Measurements from ENCODE around the gene DOK1. TPM values are rescaled to one million over a fixed set of nuclear protein-coding genes. Genes with fewer than 3 reads are reported as not detected.

Gene DOK1
- total RNA-seq, 1 donor from 2014 or later: 37.2 TPM

- Mint-ChIP-seq H3K36me3 (ENCODE audit: low read depth) (no peaks in the 10 kb centered on the region), H3K4me1 (ENCODE audit: low read depth) (peaks cover 8% of the 10 kb centered on the region), H3K27ac (no peak overlapping the region), H3K9me3 (no peaks in the 10 kb centered on the region), H3K27me3 (ENCODE audit: insufficient read depth) (peaks cover 36% of the 10 kb centered on the region), H3K4me3 (no peak overlapping the region)
- intact Hi-C loops (cut with micrococcal nuclease): no loop called here
- no peak for DNase-seq (ENCODE audit: low spot score)
Measured at GRCh38 chr2:74544634-74545033, 9.9 kb upstream of the DOK1 start.

- Mint-ChIP-seq H3K36me3 (ENCODE audit: low read depth) (no peaks in the 10 kb centered on the region), H3K9me3 (no peaks in the 10 kb centered on the region), H3K27me3 (ENCODE audit: insufficient read depth) (peaks cover 40% of the 10 kb centered on the region), H3K27ac (no peak overlapping the region), H3K4me3 (no peak overlapping the region), H3K4me1 (ENCODE audit: low read depth) (peaks cover 15% of the 10 kb centered on the region)
- intact Hi-C loops (cut with micrococcal nuclease): no loop called here
- DNase-seq (ENCODE audit: low spot score): no peak
Measured at GRCh38 chr2:74546004-74546403, 8.5 kb upstream of the DOK1 start.

DNA sequence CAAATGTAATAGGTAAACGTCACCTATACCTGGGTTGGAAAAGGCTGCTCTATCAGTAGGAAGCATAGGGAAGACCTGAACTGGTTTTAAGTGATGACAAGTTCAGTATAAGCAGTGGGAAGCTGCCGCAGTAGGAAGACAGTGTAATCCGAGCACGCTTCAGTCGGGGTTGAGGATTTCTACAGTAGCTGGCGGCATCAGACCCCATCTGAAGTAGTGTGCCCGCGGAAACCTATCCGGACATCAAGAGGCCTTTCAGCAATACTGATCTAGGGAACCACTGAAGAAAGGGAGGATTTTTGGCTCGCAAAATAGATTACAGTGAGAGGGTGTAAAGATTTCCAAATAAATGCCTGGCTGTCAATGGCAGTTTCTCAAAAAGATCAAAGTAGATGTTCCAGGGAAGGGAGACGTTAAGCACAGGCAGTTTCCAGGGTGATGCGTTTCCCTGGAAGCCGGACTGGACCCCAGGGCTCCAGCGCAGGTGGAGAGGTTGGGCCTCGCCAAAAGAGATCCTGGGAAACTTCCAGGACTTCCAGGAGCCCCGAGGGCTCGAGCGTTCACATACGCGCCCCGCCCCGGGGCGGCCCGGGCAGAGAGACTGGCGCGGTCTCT is 6.1 kb upstream of the DOK1 start:
- Mint-ChIP-seq H3K4me1 (ENCODE audit: low read depth) (peaks cover 20% of the 10 kb centered on the region), H3K36me3 (ENCODE audit: low read depth) (no peaks in the 10 kb centered on the region), H3K4me3 (peak overlapping the region; percentile 76), H3K27ac (peak overlapping the region; percentile 62), H3K27me3 (ENCODE audit: insufficient read depth) (peaks cover 39% of the 10 kb centered on the region), H3K9me3 (no peaks in the 10 kb centered on the region)
- DNase-seq (ENCODE audit: low spot score): no peak
- intact Hi-C loops (cut with micrococcal nuclease): loop anchor here (1.0 kb wide), 1 partner anchor 17 kb away; no protein-coding TSS in a partner anchor

DNA sequence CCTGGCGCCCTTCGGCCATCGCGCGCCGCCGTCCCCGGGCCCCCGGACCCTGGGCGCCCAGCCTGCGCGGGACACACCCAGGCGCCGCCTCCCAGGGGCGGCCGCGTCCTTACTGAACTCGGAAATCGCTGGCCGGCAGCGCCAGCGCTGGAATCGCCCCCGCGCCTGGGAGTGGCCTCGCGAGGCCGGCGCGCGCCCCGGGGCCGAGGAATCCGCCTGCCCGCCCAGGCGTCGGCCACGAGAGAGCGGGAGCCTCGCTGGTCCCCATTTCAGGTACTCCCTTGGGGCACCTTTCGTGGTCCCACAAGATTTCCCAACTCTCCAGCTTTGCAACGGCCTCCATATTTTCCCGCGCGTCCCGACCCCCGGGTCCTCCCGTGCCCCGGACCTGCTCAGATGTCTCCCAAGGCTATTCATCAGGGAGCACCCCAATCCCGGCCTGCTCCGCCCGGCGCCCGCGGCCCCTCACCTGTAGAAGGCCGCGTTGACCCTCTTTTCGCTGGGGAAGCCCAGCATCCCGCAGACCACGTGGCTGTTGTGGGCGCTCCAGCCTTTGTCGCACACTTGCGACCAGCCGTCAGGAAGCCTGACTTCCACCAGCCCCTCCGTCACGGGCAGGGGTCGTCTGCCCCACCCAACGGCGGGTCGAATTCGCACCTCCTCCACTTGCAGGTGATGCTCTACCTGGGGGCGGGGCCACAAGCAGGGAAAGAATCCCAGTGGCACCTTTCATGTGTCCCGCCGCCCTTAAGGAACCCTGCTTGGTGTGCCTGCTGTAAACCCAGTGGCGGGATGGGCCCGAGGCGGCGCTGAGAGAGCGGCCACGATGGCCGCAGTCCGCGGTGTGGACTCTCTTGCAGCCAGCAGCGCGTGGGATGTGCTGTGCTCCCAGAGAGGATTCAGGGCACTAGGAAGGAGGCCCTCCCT is 5.4 kb upstream of the DOK1 start:
- intact Hi-C loops (cut with micrococcal nuclease): loop anchor here (1.0 kb wide), 1 partner anchor 18 kb away; no protein-coding TSS in a partner anchor
- Mint-ChIP-seq H3K36me3 (ENCODE audit: low read depth) (no peaks in the 10 kb centered on the region), H3K27ac (no peak overlapping the region), H3K4me3 (peak overlapping the region; percentile 78), H3K4me1 (ENCODE audit: low read depth) (peaks cover 20% of the 10 kb centered on the region), H3K9me3 (no peaks in the 10 kb centered on the region), H3K27me3 (ENCODE audit: insufficient read depth) (peaks cover 40% of the 10 kb centered on the region)
- peak; percentile 39 for DNase-seq (ENCODE audit: low spot score)

- Mint-ChIP-seq H3K9me3 (no peaks in the 10 kb centered on the region), H3K36me3 (ENCODE audit: low read depth) (no peaks in the 10 kb centered on the region), H3K4me1 (ENCODE audit: low read depth) (peaks cover 20% of the 10 kb centered on the region), H3K27me3 (ENCODE audit: insufficient read depth) (peaks cover 30% of the 10 kb centered on the region), H3K27ac (no peak overlapping the region), H3K4me3 (peak overlapping the region; percentile 65)
- intact Hi-C loops (cut with micrococcal nuclease): no loop called here
- DNase-seq (ENCODE audit: low spot score): no peak
Measured at GRCh38 chr2:74550231-74550630, 4.3 kb upstream of the DOK1 start.

DNA sequence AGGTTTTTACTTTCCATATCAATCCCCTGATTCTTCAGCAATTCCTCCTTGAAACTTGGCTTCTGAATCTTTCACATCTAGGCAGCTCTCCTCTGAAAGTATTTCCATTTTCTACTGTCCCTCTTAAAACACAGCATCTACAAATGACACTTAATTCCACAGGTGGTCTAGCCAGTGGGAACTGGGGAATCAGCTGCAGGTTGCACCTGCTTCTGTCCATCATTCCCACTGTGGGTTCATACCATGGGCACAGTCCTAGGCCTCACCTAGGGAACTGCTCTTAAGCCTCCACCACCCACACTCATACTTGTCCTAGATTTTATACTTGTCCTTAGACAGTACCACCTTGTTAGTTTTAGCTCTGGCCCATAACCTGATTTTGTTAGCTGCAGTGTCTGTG is 3.0 kb upstream of the DOK1 start:
- Mint-ChIP-seq H3K9me3 (no peaks in the 10 kb centered on the region), H3K27me3 (ENCODE audit: insufficient read depth) (peaks cover 22% of the 10 kb centered on the region), H3K4me1 (ENCODE audit: low read depth) (peaks cover 26% of the 10 kb centered on the region), H3K36me3 (ENCODE audit: low read depth) (peaks cover under 1% of the 10 kb centered on the region), H3K27ac (peak overlapping the region; percentile 1), H3K4me3 (peak overlapping the region; percentile 16)
- DNase-seq (ENCODE audit: low spot score): no peak
- intact Hi-C loops (cut with micrococcal nuclease): no loop called here

- intact Hi-C loops (cut with micrococcal nuclease): no loop called here
- peaks cover 21% of the 10 kb centered on the region for H3K27me3 Mint-ChIP-seq (ENCODE audit: insufficient read depth)
Measured at GRCh38 chr2:74551942-74552913, 2.3 kb upstream of the DOK1 start.

GRCh38 chr2:74552914-74553811 is 1.4 kb upstream of the DOK1 start:
- H3K9me3 Mint-ChIP-seq: no peaks in the 10 kb centered on the region
- peaks cover 34% of the 10 kb centered on the region for H3K4me1 Mint-ChIP-seq (ENCODE audit: low read depth)
- H3K4me3 Mint-ChIP-seq: peak overlapping the region; percentile 73
- H3K27me3 Mint-ChIP-seq (ENCODE audit: insufficient read depth): peaks cover 16% of the 10 kb centered on the region
- H3K27ac Mint-ChIP-seq: peak overlapping the region; percentile 79
- intact Hi-C loops (cut with micrococcal nuclease): no loop called here
- peaks cover 13% of the 10 kb centered on the region for H3K36me3 Mint-ChIP-seq (ENCODE audit: low read depth)
- no peak for DNase-seq (ENCODE audit: low spot score)

More at GRCh38 chr2:74551942-74552913, 2.3 kb upstream of the DOK1 start:
- no peak for DNase-seq (ENCODE audit: low spot score)
- H3K4me1 Mint-ChIP-seq (ENCODE audit: low read depth): peaks cover 33% of the 10 kb centered on the region
- H3K27ac Mint-ChIP-seq: peak overlapping the region; percentile 54
- H3K9me3 Mint-ChIP-seq: no peaks in the 10 kb centered on the region
- H3K4me3 Mint-ChIP-seq: peak overlapping the region; percentile 44
- peaks cover 8% of the 10 kb centered on the region for H3K36me3 Mint-ChIP-seq (ENCODE audit: low read depth)

GRCh38 chr2:74554820-74555531 is 456 bp downstream of the DOK1 start:
- H3K4me1 Mint-ChIP-seq (ENCODE audit: low read depth): peaks cover 32% of the 10 kb centered on the region
- intact Hi-C loops (cut with micrococcal nuclease): loop anchor here (1.0 kb wide), 8 partner anchors 11 to 818 kb away; partner anchors contain the start of genes PCGF1, SEMA4F, TPRKB and TTC31
- peaks cover 11% of the 10 kb centered on the region for H3K27me3 Mint-ChIP-seq (ENCODE audit: insufficient read depth)
- H3K27ac Mint-ChIP-seq: peak overlapping the region; percentile 96
- peak; percentile 39 for DNase-seq (ENCODE audit: low spot score)
- H3K4me3 Mint-ChIP-seq: peak overlapping the region; percentile 95
- H3K9me3 Mint-ChIP-seq: no peaks in the 10 kb centered on the region
- H3K36me3 Mint-ChIP-seq (ENCODE audit: low read depth): peaks cover 13% of the 10 kb centered on the region

- H3K9me3 Mint-ChIP-seq: no peaks in the 10 kb centered on the region
- H3K27me3 Mint-ChIP-seq (ENCODE audit: insufficient read depth): peaks cover 9% of the 10 kb centered on the region
- peak overlapping the region; percentile 95 for H3K4me3 Mint-ChIP-seq
- intact Hi-C loops (cut with micrococcal nuclease): loop anchor here (1.0 kb wide), 3 partner anchors 11 to 32 kb away; no protein-coding TSS in a partner anchor
- peaks cover 33% of the 10 kb centered on the region for H3K4me1 Mint-ChIP-seq (ENCODE audit: low read depth)
- peaks cover 13% of the 10 kb centered on the region for H3K36me3 Mint-ChIP-seq (ENCODE audit: low read depth)
- peak overlapping the region; percentile 96 for H3K27ac Mint-ChIP-seq
- no peak for DNase-seq (ENCODE audit: low spot score)
Measured at GRCh38 chr2:74555610-74556103, 1.1 kb downstream of the DOK1 start.

DNA sequence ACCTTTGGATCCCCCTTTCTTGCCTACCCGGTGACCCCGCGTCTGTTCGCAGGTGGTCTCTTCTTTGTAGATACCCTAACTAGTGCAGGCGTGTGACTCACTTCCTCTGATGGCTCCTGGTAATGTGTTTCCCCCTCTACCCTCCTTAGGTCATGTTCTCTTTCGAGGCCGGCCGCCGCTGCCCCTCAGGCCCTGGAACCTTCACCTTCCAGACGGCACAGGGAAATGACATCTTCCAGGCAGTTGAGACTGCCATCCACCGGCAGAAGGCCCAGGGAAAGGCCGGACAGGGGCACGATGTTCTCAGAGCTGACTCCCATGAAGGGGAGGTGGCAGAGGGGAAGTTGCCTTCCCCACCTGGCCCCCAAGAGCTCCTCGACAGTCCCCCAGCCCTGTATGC is 1.6 kb downstream of the DOK1 start:
- Mint-ChIP-seq H3K4me1 (ENCODE audit: low read depth) (peaks cover 35% of the 10 kb centered on the region), H3K4me3 (peak overlapping the region; percentile 95), H3K27me3 (ENCODE audit: insufficient read depth) (peaks cover 9% of the 10 kb centered on the region), H3K27ac (peak overlapping the region; percentile 69), H3K36me3 (ENCODE audit: low read depth) (peaks cover 13% of the 10 kb centered on the region), H3K9me3 (no peaks in the 10 kb centered on the region)
- DNase-seq (ENCODE audit: low spot score): no peak
- intact Hi-C loops (cut with micrococcal nuclease): no loop called here
